GM19328 (cell line): ENCODE measurements around the gene BGN.

ENCODE experiments used
- ATAC-seq: cut with Tn5 transposase; IDR thresholded peaks from one replicate; pipeline ENCODE4 v1.9.1; 2021; ENCODE audit warnings: mild to moderate bottlenecking, moderate library complexity; ENCODE audit not compliant: unreplicated experiment

BGN gene

DNA sequence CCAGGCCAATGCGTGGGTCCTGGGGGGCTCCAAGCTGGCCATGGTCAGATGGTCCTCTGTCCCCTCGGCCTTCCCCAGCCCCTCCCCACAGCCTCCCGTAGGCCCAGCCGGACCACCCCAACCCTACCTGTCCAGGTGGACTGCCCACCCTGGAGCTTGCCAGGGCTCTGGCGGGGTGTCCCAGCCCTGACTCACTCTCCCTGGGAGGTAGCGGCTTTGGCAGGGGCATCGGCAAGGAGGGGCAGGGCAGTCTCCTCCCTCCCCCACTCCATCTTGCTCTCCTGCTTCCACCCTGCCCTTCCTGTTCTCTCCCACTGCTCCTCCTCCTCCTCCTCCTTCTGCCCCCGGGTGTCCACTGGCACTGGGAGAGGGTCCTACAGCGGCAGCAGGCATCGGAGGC, 7.4 kb downstream of the BGN start:
- ATAC-seq: no peak

DNA sequence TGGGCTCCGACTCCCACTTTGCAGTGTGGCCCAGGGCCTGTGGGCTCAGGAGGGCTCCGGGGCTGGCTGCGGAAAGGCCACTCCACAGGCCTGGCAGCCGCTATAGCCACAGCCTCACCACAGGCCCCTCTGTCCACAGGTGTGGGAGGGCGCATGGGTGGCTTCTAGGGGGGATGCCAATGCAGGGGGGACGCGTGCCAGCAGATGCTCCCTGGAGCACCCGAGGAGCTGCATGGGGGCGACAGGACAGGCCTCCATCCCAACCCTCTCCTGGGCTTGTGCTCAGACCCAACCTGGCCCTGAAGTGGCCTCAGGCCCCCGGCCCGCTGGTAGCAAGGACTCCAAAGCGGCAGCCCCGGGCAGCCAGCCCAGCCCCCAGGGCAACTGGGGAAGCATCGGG, 8.0 kb downstream of the BGN start:
- ATAC-seq: no peak

- ATAC-seq: no peak
Measured at GRCh38 chrX:153504445-153505016, 9.8 kb downstream of the BGN start.

DNA sequence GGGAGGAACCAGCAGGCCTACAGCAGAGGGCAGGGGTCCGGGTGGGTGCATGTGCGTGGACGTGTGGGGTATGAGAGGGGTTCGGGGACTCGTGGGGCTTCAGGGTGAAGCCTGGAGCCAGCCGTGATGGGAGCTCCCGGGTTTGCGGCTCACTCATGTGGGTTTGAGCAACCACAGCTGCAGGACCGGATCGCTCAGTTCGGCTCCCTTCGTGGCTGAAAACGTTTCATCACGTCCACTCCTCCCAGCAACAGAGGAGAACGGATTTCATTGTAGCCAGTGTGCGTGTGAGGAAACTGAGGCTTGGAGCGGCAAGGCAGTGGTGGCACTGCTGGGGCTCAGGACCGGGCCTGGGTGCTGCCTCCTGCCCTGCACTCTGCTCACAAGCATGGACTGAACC, 10.6 kb downstream of the BGN start:
- ATAC-seq: no peak

- ATAC-seq: peak; percentile 88
Measured at GRCh38 chrX:153507484-153508178, 12.9 kb downstream of the BGN start.

GRCh38 chrX:153509592-153509991, 14.8 kb downstream of the BGN start:
- ATAC-seq: no peak

DNA sequence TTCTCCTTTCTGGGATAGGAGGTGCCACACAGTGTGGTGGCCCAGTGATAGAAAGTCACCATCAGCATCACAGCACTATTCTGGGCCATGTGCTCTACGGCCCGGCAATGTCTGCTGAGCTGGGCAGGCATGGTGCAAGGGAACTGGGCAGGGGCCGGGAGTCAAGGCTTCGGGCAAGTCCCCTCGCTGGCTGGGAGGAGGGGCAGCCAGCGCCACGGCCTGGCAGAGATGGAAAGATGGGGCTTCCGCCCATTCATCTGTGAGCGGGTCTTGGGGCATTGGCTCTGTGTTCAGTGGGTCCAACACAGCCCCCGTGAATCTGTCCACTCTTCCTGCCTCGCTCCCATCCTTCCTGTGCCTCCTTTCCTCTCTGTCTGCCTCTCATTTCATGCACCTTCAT, 15.6 kb downstream of the BGN start:
- ATAC-seq: no peak

GRCh38 chrX:153511784-153512500, 17.2 kb downstream of the BGN start:
- ATAC-seq: no peak

DNA sequence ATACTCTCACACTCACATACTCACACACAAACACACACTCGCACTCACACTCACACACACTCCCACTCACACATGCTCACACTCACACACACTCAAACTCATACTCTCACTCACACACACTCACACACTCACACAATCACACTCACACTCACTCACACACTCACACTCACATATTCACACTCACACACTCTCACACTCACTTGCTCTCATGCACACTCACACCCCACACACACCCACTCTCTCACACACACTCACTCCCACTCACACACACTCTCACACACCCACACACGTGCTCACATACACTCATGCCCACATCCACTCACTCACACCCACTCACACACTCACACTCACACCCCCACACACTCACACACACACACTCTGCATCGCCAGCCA, 17.7 kb downstream of the BGN start:
- no peak for ATAC-seq

- no peak for ATAC-seq
Measured at GRCh38 chrX:153513265-153513664, 18.5 kb downstream of the BGN start.

DNA sequence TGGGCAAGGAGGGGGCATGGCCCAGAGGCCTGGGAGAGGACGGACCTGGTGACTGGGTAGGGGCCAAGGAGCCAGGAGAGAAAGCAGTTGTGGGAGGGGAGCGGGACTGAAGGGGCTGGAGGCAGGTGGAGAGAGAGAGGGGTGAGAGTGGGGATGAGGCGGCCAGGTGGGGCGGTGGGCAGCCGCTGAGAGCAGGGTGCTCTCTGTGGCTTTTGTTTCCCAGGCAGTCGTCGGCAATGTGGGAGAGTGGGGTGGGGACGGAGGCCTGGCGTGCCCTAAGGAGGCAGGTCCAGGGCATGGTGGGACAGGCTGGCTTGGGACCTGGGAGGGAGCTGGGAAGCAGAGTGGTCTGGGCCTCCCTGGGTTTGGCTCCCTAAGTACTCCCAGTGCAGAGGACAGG, 19.5 kb downstream of the BGN start:
- no peak for ATAC-seq

DNA sequence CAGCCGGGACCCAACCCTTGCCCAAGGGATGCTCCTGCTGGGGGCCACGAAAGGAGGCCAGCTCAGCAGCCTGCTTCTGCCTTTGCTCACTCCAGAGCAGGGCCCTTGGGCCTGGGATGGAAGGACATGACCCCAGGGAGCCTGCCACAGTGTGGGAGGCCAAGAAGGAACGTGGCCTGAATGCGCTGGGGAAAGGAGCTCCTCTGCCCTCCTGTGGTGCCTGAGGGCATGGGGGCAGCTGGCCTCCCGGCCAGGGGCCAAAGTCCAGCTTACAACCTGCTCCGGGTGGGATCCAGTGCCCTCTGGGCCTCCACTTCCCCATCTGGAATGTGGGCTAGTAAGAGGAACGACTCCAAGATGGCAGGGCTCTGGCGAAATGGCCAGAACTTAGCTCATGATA, 20.7 kb downstream of the BGN start:
- no peak for ATAC-seq

- no peak for ATAC-seq
Measured at GRCh38 chrX:153516073-153516472, 21.3 kb downstream of the BGN start.

DNA sequence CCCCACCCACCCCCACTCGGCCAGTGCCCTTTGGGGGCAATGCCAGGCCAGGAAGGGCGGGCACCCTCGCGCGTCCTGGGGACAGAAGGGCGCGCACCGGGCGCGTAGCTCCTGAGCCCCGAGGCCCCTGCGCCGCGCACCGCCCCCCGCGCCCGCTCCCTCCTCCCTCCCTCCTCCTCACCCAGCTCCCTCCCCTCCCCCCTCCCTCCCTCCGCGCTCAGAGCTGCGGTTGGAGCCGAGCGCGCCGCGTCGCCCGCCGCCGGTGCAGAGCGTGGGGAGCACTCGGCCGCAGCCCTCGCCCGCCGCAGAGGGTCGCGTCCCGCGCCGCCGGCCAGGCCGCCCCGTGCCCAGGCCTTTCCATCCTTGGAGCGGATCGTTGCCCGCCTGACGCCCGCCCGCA, 22.6 kb downstream of the BGN start, which contains the start of gene ATP2B3:
Gene ATP2B3 (plus strand): TSS at position 220 of the 400 bp plus-strand sequence. CDS start 18,606 bp downstream, outside the sequence.
- no peak for ATAC-seq

- ATAC-seq: no peak
Measured at GRCh38 chrX:153517946-153518834, 23.4 kb downstream of the BGN start.

- ATAC-seq: no peak
Measured at GRCh38 chrX:153519569-153520286, 24.9 kb downstream of the BGN start.

GRCh38 chrX:153520287-153520917, 25.6 kb downstream of the BGN start:
- ATAC-seq: no peak

DNA sequence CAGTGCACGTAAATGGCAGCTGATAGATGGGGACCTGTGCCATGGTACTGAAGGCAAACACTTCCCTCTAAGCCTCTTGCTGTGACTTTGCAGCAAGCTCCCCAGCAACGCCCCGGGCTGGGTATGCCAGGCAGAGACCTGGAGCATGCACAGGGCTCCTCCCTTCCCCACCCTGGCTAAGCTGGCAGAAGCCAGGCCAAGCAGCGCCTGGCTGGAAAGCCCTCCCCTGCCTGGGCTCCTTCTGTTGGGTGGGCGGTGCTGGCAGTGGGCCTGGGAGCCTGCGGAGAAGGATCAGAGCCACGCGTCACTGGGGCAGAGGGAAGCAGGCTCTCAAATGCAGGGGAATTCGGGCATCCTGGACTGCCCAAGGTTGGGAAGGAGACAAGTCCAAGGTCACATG, 26.3 kb downstream of the BGN start:
- ATAC-seq: no peak

DNA sequence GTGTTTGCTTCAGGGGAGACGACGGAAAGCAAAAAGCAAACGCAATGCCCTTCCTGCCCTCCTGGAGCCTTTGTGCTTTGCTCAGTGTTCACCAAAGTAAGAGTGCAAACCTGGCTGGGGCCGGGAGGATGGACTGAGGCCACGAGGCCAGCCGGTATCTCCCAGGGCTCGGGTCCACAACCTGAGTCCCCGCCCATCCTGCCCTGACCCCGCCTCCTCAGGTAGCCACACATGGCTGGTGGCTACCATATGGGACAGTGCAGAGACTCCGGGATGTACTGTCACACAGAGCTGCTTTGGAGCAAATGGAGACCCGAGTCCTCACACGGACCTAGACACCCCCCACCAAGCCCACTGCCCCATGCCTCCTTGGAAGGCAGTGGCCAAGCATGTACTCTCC, 27.5 kb downstream of the BGN start:
- ATAC-seq: no peak

GRCh38 chrX:153523269-153523668, 28.5 kb downstream of the BGN start:
- no peak for ATAC-seq
